ENCODE results near the gene WDR7. TPM values are rescaled to one million over a fixed set of nuclear protein-coding genes. Genes with fewer than 3 reads are reported as not detected.
A peak's percentile ranks its signal among the peaks of the same experiment; 100 is the strongest.

Gene WDR7
- polyA plus RNA-seq, 3 donors, result 10.5 to 14.1 (median 12.5) TPM

DNA sequence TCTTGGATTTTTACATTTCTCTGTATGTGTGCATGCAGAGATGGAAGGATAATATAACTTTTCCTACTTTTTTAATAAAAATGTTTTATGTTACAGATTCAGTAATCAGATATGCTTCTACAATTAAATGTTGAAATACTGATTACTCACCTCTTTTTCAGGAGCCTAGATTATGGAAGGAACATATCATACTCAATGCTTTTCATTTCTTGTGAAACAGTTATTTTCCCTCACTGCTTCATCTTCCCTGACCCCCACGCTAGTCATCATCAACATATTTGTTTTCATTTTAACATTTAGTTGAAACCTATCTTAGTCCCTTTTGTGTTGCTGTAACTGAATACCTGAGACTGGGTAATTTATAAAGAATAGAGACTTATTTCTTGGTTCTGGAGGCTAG is 190.7 kb downstream of the WDR7 start:
- no peak for DNase-seq (ENCODE audit: extremely low read depth in 1 of 11, low read depth in 9 of 11, low spot score in 4 of 11)

GRCh38 chr18:56843241-56843640 is 192.1 kb downstream of the WDR7 start:
- DNase-seq (ENCODE audit: extremely low read depth in 1 of 11, low read depth in 9 of 11, low spot score in 4 of 11), result no peak

DNA sequence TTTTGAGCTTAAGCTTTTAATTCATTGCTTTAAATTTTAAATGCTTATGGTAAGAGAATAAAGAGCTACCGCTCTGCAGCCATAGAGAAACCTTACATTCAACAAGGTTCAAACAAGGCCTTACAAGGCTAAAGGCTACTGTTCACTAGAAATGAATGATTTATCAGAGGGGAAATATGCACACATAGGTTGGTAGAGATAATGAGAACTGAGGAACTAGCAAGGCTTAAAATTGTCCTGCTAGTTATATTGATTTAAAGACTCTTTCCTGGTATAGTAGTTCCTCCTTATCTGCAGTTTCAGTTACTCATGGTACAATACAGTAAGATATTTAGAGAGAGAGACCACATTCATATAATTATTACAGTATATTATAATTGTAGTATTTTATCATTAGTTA is 193.4 kb downstream of the WDR7 start:
- DNase-seq (ENCODE audit: extremely low read depth in 1 of 11, low read depth in 9 of 11, low spot score in 4 of 11), result no peak

DNA sequence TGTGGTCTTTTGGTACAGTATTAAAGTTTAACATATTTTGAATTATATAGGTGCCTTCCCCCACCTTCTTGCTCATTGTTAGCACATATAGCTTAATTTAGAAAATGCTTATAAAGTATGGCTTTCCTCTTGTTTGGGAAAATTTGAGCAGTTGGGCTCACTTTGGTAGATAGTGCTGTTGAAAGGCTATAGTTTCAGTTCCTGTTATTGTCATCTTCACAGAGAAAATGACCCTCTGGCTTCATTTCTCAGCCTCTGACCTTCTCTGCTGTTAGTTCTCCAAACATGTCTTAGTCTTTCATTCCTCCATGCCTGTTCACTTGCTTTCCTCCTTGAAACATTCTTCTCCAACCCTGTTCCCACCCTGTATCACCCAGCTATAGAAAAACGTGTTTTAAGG is 200.6 kb downstream of the WDR7 start:
- DNase-seq (ENCODE audit: extremely low read depth in 1 of 11, low read depth in 9 of 11, low spot score in 4 of 11), result no peak

- DNase-seq (ENCODE audit: extremely low read depth in 1 of 11, low read depth in 9 of 11, low spot score in 4 of 11), result no peak
These were observed 202.8 kb downstream of the WDR7 start for GRCh38 chr18:56853961-56854360.

- DNase-seq (ENCODE audit: extremely low read depth in 1 of 11, low read depth in 9 of 11, low spot score in 4 of 11), result no peak
These were observed 210.1 kb downstream of the WDR7 start for GRCh38 chr18:56861244-56861643.

GRCh38 chr18:56869189-56869777 is 218.1 kb downstream of the WDR7 start:
- peak in 9 of 11 donors; percentile 5 to 41 (median 20) for DNase-seq (ENCODE audit: extremely low read depth in 1 of 11, low read depth in 9 of 11, low spot score in 4 of 11)

DNA sequence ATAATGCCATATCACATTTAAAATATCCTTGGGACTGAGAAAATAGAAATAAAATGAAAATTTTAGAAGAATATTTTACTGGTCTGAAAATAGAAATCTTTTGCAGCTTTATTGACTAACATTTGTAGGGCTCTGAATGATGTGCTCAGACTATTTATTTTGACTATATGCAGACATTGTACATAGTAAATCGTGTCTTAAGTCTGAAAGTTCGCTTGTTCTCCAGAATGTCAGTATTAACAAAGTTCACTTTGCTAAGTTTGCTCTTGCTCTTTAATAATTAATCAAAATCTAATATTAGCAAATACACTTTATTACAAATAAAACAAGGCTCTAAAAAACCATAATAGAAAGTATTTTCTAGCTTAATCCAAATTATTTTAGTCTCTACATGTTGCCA is 219.8 kb downstream of the WDR7 start:
- no peak for DNase-seq (ENCODE audit: extremely low read depth in 1 of 11, low read depth in 9 of 11, low spot score in 4 of 11)

- no peak for DNase-seq (ENCODE audit: extremely low read depth in 1 of 11, low read depth in 9 of 11, low spot score in 4 of 11)
These were observed 221.0 kb downstream of the WDR7 start for GRCh38 chr18:56872140-56872539.

GRCh38 chr18:56873441-56874140 is 222.4 kb downstream of the WDR7 start:
- peak in 7 of 11 donors; percentile 4 to 23 (median 11) for DNase-seq (ENCODE audit: extremely low read depth in 1 of 11, low read depth in 9 of 11, low spot score in 4 of 11)

DNA sequence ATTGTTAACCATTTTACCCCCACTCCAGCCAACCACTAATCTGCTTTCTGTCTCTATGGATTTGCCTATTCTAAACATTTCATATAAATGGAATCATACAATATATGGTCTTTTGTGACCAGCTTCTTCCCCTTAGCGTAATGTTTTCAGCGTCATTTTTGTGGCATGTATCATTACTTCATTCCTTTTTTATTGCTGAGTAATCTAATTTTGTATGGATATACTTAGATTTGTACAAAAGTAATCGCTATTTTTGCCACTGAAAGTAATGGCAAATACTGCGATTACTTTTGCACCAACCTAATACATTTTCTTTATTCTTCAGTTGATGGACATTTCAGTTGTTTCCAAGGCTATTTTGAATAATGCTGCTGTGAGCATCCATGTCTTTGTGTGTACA is 227.6 kb downstream of the WDR7 start:
- DNase-seq (ENCODE audit: extremely low read depth in 1 of 11, low read depth in 9 of 11, low spot score in 4 of 11), result no peak

- DNase-seq (ENCODE audit: extremely low read depth in 1 of 11, low read depth in 9 of 11, low spot score in 4 of 11), result no peak
These were observed 233.4 kb downstream of the WDR7 start for GRCh38 chr18:56884511-56884910.

- DNase-seq (ENCODE audit: extremely low read depth in 1 of 11, low read depth in 9 of 11, low spot score in 4 of 11), result no peak
These were observed 237.8 kb downstream of the WDR7 start for GRCh38 chr18:56888978-56889377.

- no peak for DNase-seq (ENCODE audit: extremely low read depth in 1 of 11, low read depth in 9 of 11, low spot score in 4 of 11)
These were observed 238.5 kb downstream of the WDR7 start for GRCh38 chr18:56889621-56890020.

DNA sequence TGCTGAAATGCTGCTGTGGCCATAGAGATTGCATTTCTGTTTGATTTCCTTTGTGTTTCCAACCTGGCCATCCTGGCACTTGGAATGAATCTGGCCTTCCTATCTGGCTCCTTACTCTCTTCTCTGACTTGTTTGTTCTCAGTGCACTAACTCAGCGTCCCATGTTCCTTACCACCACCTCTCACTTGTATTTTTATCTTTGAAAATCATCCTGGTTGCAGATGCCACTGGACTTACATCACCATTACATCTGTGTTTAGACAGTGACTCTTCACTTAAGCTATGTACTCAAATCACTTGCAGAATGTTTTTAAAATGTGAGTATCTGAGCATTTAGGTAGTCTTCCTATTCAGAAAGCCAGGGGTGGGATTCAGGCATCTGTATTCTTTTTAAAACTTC is 239.5 kb downstream of the WDR7 start:
- DNase-seq (ENCODE audit: extremely low read depth in 1 of 11, low read depth in 9 of 11, low spot score in 4 of 11), result no peak

DNA sequence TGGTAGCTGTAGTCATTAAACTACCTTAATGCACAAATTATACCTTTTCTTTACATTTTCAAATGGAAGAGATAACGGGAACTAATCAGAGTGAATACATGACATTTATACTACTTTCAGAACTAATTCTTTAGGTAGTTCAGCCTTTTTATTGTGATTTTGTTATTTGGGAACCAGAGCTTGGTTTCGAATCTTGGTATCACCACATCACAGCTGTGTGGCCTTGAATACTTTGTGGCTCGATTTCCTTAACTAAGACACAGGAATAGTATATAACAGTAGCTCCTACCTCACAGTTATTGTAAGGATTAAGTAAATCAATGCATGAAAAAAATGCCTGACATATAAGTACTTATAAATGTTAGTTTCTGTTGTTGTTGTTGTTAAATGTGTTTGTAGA is 240.0 kb downstream of the WDR7 start:
- no peak for DNase-seq (ENCODE audit: extremely low read depth in 1 of 11, low read depth in 9 of 11, low spot score in 4 of 11)

GRCh38 chr18:56891870-56892269 is 240.7 kb downstream of the WDR7 start:
- no peak for DNase-seq (ENCODE audit: extremely low read depth in 1 of 11, low read depth in 9 of 11, low spot score in 4 of 11)

GRCh38 chr18:56897122-56897521 is 246.0 kb downstream of the WDR7 start:
- no peak for DNase-seq (ENCODE audit: extremely low read depth in 1 of 11, low read depth in 9 of 11, low spot score in 4 of 11)

- DNase-seq (ENCODE audit: extremely low read depth in 1 of 11, low read depth in 9 of 11, low spot score in 4 of 11), result no peak
These were observed 248.5 kb downstream of the WDR7 start for GRCh38 chr18:56899660-56900059.

DNA sequence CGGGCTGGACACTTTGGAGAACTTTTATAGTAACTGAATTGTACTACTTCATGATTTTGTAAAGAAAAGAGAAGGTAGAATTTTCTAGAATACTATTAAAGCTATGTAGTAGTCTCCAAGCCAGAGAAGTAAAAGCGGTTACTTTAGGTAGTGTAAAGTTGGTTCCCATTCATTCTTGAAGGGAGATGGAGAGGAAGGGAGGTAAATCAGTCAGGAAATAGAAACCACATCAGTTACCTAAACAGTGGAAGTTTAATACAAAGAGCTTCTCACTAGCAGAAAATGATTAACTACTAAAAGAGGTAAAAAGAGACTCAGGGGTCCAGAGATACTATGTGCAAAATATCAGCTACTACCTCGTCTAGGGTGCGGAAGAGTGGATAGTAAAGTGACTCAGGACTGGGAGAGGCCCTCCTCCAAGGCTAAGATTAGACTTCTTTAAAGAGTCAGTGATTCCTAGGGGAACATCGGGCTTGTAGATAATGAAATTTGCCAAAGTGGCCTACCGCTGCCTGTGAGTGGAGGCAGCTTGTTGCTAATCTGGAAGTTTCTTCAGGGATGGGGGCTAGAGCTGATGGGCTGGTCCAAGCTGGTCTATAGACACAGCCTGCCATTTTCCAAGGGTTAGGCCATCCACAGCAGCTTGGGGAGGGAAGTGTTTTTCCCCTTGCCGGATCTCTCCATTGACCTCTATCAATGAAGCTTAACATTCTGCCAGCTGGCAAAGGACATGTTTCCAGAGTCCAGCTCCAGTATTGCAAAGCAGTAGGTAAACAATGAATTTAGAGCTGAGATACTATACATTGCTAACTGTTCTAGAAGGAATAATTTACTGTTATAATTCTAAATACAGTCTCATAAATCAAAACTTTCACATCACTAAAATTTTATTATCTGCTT is 249.3 kb downstream of the WDR7 start:
- DNase-seq (ENCODE audit: extremely low read depth in 1 of 11, low read depth in 9 of 11, low spot score in 4 of 11), result no peak
